Measurements from ENCODE around the gene BTBD16.

Gene BTBD16

DNA sequence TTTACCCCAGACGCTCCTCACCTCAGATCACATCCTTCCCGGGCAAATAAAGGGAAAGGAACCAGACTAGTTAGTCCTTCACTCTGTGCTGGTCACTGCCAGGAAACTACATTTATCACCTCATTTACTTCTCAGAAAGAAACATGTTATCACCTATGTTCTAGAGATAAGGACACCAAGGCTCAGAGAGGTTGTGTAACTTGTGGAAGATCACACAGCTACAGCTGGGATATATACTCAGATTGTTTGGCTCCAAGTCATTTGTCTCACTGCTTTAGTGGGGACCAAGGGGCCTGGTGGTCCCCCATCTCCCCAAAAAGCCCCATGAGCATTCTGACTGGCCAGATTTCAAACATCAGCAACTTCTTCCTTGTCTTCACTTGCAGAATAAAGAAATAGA is 17.5 kb upstream of the BTBD16 start:
- TF ChIP-seq, protein P1, sequence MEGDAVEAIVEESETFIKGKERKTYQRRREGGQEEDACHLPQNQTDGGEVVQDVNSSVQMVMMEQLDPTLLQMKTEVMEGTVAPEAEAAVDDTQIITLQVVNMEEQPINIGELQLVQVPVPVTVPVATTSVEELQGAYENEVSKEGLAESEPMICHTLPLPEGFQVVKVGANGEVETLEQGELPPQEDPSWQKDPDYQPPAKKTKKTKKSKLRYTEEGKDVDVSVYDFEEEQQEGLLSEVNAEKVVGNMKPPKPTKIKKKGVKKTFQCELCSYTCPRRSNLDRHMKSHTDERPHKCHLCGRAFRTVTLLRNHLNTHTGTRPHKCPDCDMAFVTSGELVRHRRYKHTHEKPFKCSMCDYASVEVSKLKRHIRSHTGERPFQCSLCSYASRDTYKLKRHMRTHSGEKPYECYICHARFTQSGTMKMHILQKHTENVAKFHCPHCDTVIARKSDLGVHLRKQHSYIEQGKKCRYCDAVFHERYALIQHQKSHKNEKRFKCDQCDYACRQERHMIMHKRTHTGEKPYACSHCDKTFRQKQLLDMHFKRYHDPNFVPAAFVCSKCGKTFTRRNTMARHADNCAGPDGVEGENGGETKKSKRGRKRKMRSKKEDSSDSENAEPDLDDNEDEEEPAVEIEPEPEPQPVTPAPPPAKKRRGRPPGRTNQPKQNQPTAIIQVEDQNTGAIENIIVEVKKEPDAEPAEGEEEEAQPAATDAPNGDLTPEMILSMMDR (IDR thresholded peaks at IDR 0.05; ENCODE audit: insufficient read depth, low read length, poor library complexity, severe bottlenecking): no peak
- Histone ChIP-seq H3K27me3 (replicated peaks; ENCODE audit: control insufficient read depth, insufficient read depth, low read length) (no peaks in the 10 kb centered on the region; the same call in 1 of the 2 replicates), H3K4me3 (replicated peaks; ENCODE audit: low read depth, low read length) (no peak overlapping the region), H3K36me3 (ENCODE audit: control insufficient read depth, insufficient read depth, low read length) (no peaks in the 10 kb centered on the region)
- DNase-seq (ENCODE audit: extremely low read depth, insufficient read length): no peak

DNA sequence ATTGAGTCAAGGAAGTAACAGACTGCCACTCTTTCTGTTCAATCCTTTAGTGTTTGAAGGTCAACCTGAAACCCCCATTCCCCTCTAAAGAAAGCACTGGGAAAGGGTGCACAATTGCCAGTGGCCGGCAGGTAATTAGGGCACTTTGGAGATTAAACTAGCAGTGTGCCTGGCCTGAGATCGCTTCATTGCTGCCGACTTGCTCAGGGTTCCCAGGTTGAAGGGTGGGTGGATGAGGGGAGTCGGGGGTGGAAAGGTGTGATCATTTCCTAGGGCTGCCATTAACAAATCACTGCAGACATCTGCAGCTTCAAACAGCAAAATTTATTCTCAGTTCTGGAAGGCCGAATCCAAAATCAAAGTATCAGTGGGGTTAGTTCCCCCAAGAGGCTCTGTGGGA is 16.3 kb upstream of the BTBD16 start:
- TF ChIP-seq, protein P1 (IDR thresholded peaks at IDR 0.05; ENCODE audit: insufficient read depth, low read length, poor library complexity, severe bottlenecking): no peak
- DNase-seq (ENCODE audit: extremely low read depth, insufficient read length): no peak
- Histone ChIP-seq H3K4me3 (replicated peaks; ENCODE audit: low read depth, low read length) (no peak overlapping the region), H3K36me3 (ENCODE audit: control insufficient read depth, insufficient read depth, low read length) (no peaks in the 10 kb centered on the region), H3K27me3 (replicated peaks; ENCODE audit: control insufficient read depth, insufficient read depth, low read length) (no peaks in the 10 kb centered on the region)

DNA sequence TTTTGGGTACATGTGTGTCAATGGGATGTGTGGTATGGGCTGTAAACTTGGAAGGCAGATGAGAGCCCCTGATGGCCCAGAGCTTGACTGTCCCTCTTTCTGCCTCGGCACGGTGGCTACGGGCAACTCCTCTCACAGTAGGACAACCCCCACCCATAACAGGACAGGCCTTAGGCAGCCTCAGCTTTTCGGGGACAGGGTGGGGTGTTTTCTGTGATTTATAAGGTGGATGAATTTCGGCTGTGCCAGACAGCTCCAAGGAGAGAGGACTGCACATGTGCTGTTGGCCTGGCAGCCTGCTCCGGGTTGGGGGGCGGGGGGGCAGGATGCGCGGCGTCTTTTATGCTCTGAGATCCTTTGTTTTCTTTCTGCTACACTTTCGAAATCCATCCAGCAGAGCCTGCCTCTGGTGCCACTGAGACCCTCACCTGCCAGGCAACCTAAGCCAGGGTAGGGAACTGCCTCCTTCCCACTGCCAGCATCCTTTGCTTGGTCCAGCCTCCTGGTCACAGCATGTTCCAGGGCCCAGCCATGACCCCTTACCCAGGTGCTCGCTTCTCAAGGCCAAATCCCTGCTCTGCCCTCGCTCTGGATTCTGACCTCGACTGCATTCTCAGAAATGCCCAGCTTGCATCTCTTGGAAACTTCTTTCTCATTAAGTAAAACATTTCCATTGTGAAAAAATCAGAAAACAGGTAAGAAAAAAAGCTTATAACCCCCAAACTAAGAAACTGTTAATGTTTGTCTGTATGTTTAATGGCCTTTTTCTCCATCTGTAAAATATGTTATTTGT is 15.4 kb upstream of the BTBD16 start:
- H3K4me3 ChIP-seq (replicated peaks; ENCODE audit: low read depth, low read length): no peak overlapping the region
- no peak for DNase-seq (ENCODE audit: extremely low read depth, insufficient read length)
- H3K27me3 ChIP-seq (replicated peaks; ENCODE audit: control insufficient read depth, insufficient read depth, low read length): no peaks in the 10 kb centered on the region
- H3K36me3 ChIP-seq (ENCODE audit: control insufficient read depth, insufficient read depth, low read length): no peaks in the 10 kb centered on the region
- TF ChIP-seq, protein P1 (IDR thresholded peaks at IDR 0.05; ENCODE audit: insufficient read depth, low read length, poor library complexity, severe bottlenecking): no peak

DNA sequence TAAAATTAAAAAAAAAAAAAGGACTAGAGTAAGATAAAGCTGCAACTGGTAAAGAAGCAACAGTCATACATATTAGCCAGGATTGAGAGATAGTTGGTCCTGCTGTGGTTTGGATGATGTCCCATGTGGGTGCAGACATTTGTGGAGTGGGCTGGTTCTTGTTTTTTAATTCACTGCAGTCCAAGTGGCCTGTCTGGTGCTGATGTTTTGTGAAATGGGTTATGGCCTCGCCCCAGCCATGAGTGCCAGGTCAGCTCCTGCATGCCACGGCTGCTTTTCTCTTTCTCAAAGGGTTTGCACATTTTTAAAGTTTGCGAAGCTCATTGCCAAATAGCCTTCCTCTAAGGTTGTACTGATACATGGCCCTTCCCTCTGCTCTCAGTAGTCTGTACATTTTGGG is 14.1 kb upstream of the BTBD16 start:
- Histone ChIP-seq H3K27me3 (replicated peaks; ENCODE audit: control insufficient read depth, insufficient read depth, low read length) (no peaks in the 10 kb centered on the region), H3K36me3 (ENCODE audit: control insufficient read depth, insufficient read depth, low read length) (no peaks in the 10 kb centered on the region), H3K4me3 (replicated peaks; ENCODE audit: low read depth, low read length) (no peak overlapping the region)
- TF ChIP-seq, protein P1 (IDR thresholded peaks at IDR 0.05; ENCODE audit: insufficient read depth, low read length, poor library complexity, severe bottlenecking): no peak
- DNase-seq (ENCODE audit: extremely low read depth, insufficient read length): no peak

DNA sequence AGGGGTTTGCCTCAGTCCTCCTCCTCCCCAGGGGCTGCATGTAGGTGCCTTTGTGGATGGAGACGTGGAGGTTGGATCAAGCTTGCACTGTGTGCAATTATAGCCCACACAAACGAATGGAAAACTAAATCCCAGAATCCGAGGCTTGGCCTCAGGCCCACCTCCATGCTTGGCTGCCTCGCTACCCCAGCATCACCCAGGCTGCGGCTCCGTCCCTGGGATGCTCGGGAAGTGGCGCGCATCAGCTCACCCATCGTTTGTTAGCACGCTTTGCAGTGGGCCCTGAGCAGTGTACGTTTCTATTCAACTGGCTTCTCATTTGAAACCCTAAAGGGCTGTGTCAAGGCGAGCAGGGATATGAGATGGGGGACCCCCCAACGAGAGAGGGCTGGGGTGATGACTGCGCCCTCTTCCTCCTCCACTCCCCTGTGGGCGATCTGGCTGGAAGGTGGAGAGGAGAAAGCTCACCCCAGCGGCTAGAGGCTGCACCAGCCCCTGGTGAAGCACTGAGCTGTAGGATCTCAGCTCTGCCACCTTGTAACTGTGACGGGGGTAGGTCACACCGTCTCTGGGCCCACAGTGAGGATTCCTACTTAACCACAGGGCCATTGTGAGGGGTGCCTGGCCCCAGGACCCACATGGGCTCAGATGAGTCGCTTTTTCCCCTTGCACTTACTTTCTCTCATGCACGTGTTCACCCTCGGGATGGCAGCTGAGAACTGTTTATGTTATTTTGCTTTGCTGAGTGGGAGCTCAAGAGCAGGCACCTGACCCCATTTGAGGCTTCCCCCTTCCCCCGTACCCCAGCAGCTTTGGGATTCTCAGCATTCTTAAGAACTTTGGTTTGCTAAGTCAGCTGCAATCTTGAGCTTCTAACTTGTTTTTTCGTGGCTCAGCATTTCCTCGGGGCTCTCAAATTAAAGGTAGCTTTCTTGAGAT is 12.7 kb upstream of the BTBD16 start:
- Histone ChIP-seq H3K4me3 (replicated peaks; ENCODE audit: low read depth, low read length) (no peak overlapping the region), H3K36me3 (ENCODE audit: control insufficient read depth, insufficient read depth, low read length) (no peaks in the 10 kb centered on the region), H3K27me3 (replicated peaks; ENCODE audit: control insufficient read depth, insufficient read depth, low read length) (no peaks in the 10 kb centered on the region)
- DNase-seq (ENCODE audit: extremely low read depth, insufficient read length): no peak
- TF ChIP-seq, protein P1 (IDR thresholded peaks at IDR 0.05; ENCODE audit: insufficient read depth, low read length, poor library complexity, severe bottlenecking): no peak

Measured in GM06990 (cell line).